GM19468 (cell line): Measurements from ENCODE around the gene CCNC.
A peak's percentile ranks its signal among the peaks of the same experiment; 100 is the strongest.

Experiments
- ATAC-seq: cut with Tn5 transposase; IDR thresholded peaks from one replicate; pipeline ENCODE4 v1.9.1; 2021; ENCODE audit warnings: mild to moderate bottlenecking, moderate library complexity, moderate number of reproducible peaks; ENCODE audit not compliant: unreplicated experiment; ENCODE audit errors: extremely low read depth

Gene CCNC

DNA sequence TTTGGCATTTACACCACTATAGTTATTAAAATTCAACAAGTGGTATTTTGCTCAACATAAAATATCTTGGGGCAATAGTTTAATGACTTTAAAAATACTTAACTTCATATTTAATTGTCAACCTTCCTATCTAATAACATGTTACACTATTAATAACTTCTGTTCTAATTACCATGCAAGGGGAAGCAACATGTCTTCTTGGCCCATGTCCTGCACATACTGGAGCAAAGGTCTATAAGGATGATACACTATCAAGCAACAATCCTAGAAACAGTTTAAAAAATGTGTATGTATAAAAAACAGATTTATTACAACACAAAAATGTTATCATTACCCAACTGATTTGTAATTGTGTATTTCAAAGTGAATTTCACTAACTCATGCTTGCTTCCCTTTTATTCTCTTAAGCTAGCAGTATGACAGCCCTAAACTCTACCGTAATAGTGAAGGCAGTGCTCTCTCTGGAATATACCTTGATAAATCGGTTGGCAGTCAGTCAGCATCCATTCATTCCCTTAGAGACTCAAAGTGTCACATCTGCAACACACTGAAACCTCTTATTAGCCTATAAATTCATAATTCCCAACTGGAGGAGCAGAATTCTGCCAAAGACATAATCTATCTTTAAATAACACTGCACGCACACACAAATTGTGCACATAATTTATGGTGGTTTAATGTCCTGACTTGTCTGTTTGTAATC, 18.3 kb downstream of the CCNC start:
- no peak for ATAC-seq

DNA sequence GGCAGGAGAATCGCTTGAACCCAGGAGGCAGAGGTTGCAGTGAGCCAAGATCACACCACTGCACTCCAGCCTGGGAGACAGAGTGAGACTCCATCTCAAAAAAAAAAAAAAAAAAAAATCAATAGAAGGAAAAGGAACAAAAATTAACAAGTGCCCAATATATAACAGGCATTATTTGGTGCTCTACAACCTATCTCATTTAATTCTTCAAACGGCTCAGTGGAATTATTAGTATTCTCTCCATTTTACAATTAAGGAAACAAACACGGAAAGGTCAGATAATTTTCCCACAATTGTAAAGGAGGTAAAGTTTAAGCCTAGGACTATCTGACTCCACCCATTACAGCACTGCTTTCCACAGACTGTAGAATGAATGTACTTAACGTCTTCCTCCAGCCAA, 19.8 kb downstream of the CCNC start:
- no peak for ATAC-seq

DNA sequence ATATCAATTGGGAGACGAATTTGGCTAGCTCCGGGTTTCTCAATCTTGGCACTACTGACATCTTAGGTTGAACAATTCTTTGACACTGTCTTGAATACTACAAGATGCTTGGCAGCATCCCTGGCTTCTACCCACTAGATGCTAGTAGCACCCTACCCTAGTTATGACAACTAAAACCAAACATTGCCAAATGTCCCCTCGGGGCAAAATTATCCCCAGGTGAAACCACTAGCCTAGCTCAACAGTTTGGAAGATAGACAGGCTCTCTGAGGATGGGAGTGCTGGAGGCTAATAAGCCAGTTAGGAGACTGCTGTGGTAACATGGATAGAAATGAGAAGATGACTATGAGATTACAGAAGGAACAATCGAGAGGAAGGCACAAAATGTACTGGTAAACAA, 20.9 kb downstream of the CCNC start:
- no peak for ATAC-seq

DNA sequence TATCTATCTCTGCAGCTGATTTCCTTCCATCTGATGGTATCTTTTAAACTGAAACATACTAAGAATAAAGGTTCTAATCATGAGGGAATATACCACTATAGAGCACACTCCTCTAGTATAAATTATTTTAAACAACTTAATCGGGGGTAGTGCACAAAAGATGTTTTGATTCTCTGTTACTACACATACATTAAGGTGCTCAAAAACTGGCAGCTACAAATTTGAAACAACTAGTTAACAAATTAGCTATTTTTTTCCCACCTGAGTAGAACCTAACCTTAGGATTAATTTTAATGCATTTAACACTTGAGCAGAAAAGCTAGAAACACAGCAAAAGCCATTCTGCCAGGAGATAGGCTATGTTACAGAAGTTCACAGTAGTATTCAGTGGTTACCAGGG, 23.0 kb downstream of the CCNC start:
- no peak for ATAC-seq

DNA sequence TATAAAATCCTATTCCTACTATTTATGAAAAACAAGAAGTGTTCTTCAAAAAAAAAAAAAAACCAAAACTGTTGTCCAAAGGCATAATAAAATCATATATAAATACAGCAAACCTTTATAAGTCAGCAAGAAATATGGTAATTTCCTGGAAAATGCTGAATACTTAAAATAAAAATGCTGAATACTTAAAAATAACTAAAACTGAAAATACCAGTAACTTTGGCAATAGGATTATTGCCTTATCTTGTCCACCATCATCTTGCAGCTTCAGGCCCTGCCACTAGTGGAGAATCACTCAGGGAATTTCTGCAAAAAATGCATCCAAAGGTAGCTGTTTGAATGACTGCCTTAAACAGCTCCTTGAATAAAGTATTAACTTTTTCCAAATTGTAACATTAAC, 24.5 kb downstream of the CCNC start:
- ATAC-seq: no peak

DNA sequence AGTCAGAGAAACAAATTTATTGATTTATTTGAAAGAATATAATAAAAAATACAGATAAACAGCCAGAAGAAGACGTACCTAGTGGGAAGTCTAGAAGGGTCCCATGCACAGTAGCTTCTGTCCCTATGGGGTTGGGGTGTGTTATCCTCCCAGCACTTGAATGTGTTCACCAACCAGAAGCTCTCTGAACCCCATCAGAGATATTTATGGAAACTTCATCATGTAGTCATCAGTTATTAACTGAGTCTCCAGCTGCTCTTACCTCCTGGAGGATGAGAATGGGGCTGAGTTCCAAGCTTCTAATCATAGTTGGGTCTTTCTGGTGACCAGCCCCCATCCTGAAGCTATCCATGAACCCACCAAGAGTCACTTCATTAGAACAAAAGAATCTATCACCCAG, 37.8 kb downstream of the CCNC start:
- no peak for ATAC-seq

DNA sequence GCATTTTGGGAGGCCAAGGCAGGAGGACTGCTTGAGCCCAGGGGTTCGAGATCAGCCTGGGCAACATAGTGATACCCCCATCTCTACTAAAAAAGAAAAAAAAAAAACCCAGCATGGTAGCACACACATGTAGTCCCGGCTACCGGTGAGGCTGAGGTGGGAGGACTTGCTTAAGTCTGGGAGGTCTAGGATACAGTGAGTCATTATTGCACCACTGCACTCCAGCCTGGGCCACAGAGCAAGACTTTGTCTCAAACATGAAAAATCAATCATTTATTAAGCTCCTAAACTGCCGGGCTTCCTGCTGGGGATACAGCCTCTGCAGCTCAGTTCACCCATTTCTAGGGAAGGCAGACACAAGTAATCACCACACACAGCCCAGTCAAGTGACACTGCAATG, 45.9 kb downstream of the CCNC start:
- no peak for ATAC-seq

DNA sequence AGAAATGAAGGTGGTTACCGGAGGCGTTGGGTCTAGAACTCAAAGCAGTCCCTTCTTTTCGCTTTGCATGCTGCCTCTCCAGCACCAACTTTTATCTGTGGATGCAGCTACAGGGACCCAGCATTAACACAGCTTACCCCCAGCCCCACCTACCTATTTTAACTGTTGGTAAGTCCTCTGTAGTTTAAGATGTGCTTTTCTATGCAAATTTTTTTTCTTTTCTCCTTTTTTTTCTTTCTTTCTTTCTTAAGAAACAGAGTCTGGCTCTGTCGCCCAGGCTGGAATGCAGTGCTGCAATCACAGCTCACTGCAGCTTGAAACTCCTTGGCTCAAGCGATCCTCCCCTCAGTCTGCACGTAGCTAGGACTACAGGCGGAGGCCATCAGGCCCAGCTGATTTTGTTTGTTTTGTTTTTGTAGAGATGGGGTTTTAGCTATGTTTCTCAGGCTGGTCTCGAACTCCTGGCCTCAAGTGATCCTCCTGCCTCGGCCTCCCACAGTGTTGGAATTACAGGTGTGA, 46.8 kb downstream of the CCNC start:
- ATAC-seq: no peak

DNA sequence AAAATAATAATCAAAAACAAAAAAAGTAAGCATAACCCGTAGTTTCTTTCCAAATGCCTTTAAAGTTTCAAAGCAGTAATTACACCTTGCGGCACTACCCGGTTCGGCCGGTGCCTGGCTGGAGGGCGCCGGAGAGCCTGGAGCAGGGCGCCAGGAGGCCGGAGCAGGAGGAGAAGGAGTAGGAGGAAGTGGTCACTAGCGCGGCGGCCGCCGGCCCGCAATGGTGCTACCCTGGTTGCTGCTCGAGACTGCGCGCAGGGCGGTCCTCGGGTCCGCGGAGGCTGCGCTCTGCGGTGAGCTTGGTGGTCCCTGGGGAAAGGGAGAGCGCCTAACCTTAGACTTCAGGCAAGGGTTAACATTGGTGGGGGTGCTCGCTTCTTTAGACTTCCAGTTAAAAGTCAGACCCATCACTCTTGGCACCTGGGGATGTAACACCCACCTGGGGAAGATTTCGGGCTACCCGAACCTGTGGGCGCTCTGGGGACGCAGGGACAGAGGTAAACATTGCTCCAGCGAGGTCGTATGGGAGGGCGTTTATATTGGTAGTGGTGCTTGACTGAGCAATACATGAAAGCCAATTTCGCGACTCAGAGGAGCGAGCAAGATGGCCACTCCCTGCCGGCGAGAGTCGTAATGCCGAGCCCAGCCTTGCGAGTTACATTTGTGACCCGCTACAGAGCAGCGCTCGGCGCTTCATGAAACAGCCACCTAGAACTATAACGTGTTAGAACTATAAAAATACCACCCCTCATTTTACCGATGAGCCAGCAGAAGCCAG, 47.4 kb downstream of the CCNC start:
- ATAC-seq: peak; percentile 98

DNA sequence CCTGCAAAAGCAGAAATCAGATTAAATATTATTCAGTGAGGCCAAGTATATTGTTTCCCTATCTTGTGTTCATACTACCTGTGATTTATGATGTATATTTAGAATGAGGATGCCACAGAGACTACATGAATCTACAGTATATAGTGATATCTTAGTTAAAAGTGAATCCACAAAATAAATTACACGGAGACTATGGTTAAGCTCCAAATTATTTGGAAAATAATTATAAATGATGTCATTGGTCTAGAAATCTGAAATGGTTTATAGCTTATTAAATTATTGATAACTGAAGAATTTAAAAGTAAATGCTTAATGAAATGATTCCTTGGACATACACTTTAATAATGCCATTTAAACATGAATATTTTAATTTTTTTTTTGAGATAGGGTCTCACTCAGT, 49.0 kb downstream of the CCNC start:
- ATAC-seq: no peak

DNA sequence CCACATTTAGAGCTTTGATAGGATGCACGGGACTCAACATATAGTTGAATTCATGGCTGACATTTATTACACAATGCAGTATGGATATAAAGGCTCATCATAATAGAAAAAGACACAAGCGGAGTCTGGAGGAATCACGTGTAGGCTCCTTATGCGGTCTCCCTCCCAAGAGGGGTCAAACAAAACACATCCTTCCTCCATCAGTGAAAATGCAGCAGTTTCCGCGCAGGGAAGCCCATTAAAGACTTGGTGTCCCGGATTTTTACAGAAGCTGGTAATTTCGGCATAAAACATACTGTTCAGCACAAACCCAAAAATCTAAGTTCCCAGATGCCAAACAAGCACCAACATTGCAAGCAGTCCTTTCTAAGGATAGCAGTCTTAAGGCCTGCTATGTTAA, 54.4 kb downstream of the CCNC start:
- ATAC-seq: no peak

DNA sequence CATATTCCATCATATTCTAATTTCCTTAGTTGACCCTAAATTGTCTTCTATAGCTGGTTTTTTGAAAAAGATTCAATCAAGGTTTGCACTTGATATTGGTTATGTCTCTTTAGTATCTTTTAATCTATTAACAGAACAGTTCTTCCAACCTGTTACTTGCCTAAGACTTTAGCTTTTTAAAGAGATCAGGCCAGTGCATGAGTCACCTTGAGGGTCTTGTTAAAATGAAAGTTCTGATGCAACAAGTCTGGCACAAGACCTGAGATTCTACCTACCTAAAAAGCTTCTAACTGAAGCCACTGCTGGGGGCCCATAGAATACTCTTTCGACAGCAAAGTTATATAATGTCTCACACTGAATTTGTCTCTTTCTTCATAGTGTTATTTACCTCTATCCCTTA, 56.4 kb downstream of the CCNC start:
- no peak for ATAC-seq

DNA sequence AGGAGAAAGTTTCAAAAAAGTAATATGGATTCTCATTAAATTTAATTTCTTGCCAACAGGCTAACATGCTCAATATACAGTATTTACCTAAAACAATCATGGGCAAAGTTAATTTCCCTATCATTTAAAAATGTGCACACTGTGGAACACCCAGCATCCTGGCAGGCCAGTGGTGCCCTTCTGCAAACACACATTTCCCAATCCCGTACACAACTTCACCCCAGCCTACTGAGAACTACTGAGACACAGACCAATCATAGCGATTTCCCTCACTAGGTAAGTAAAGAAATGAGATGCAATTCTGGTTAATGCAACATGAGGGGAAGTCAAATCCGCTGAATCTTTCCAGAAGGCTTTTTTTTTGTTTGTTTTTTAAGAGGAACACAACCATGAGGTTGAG, 60.8 kb downstream of the CCNC start:
- ATAC-seq: no peak

DNA sequence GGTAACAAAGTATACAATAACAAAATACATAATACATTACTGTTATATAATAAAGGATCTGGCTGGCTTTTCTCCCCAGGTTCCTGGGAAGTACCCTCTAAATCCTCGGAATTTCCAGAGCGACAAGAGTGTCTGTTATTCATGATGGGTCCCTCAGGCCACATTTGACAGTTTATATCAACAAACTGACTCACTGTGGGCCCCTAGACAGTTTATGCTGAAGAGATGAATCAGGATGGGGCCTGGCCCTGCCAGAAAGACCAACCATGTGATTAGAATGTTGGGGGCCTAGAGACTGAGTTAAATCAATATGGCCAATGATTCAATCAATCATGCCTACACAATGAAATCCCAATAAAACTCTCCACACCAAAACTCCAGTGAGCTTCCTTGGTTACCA, 66.7 kb downstream of the CCNC start:
- no peak for ATAC-seq

DNA sequence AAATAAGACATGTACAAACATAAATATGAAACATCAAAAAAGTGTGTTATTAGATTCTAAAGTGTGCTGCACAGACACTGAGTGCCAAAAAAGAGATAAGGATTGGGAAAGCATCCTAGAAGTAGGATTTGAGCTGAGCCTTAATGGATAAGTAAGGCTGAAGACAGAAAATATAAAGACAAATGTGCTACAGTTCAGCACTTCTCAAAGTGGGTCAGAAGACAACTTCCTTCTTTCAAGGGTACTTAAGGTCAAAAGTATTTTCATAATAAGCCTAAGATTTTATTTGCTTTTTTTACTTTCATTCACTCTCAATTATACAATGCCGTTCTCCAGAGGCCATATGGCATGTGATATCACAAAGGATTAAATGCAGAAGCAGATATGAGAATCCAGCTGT, 70.0 kb downstream of the CCNC start:
- ATAC-seq: no peak

DNA sequence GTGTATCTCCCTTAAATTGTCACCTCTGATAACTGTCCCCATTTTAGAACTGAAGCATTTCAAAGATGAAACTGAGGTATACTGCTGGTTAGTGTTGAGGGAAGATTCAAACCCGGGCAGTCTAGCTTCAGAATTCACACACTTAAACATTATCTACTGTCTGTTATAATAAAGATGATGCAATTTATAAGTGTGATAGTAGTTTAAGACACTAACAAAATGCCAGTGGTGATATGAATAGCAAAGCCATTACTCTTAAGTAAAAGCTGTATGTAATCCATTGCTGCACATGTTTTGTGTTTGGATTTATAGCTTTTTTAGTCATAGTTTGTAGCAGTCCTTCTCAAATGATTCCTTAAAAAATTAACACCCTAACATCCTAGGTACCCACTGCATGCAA, 73.0 kb downstream of the CCNC start:
- no peak for ATAC-seq
